NCI-H2107 (cell line): Measurements from ENCODE around the gene DVL2.
"Not testable (repeated sequence)": the region's sequence is repeated elsewhere in the genome, so short reads cannot be mapped to it uniquely, and the experiment has no call there.

Source experiments
- DNase-seq: peaks from one replicate; lab custom pipeline; 2025; lab: John Stamatoyannopoulos, UW

Gene DVL2

GRCh38 chr17:7196651-7197401 is 37.5 kb downstream of the DVL2 start:
- no peak for DNase-seq

DNA sequence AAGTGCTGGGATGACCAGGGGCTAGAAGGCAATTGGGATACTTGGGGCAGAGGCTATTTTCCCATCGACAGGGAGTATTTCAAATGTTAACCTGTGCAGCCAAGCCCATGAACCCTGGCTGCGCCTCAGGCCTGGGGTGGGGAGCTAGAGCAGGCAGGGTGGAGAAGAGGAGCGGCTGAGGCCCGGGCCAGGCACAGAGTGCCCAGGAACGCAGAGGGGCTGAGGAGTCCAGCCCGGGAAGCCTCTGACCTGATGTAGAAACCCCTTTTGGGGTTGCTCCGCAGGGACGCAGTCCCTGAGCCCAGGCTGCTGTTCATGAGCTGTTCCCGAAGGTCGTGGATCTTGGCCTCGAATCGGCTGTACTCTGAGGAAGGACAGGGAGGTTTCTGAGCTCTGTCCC is 38.3 kb downstream of the DVL2 start:
- no peak for DNase-seq

GRCh38 chr17:7192271-7192937 is 41.9 kb downstream of the DVL2 start:
- no peak for DNase-seq

- DNase-seq, result no peak
Measured at GRCh38 chr17:7191571-7192270, 42.6 kb downstream of the DVL2 start.

DNA sequence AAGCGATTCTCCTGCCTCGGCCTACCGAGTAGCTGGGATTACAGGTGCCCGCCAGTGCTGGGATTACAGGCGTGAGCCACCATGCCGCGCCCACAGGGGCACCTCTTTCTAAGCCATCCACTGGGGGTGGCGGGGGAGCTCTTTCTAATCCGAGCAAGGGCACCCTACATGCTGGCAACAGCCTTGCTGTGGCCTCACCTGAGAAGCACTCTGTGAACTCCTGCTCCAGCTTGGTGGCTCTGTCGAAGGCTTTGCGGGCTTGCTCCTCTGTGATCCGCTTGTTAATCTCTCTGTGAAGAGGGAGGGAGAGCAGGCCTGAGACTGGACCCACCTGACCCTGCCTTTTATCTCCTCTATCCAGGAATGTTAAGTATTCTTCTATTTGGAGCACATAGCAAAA is 43.2 kb downstream of the DVL2 start:
- DNase-seq, result no peak

- DNase-seq, result no peak
Measured at GRCh38 chr17:7190276-7190917, 43.9 kb downstream of the DVL2 start.

- no peak for DNase-seq
Measured at GRCh38 chr17:7186241-7186640, 48.1 kb downstream of the DVL2 start.

GRCh38 chr17:7184647-7185046 is 49.7 kb downstream of the DVL2 start:
- DNase-seq, result no peak

GRCh38 chr17:7184091-7184488 is 50.2 kb downstream of the DVL2 start:
- DNase-seq, result no peak

DNA sequence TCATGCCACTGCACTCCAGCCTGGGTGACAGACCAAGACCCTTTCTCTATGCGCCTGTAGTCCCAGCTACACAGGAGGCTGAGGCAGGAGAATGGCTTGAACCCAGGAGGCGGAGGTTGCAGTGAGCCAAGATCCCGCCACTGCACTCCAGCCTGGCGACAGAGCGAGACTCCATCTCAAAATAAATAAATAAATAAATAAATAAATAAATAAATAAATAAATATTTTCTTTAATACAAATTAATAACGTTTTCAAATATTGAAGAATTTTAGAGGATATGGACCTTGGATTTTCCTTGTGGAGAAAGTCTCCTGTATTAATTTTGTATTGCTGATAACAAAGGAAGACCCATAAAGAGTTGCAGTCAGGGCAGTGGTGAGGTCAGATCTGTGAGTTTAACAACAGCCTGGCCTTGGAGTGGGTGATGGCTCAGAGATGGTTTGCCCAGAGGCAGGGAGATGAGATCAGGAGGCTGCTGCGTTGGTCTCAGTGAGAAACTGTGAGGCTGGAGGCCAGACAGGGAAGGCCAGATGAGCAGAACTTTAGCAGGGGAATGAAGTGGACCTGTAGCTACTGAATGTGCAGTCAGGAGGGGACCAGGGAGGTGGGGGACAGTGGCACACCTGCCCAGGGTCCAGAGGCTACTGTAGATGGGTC is 50.8 kb downstream of the DVL2 start:
- DNase-seq, result no peak

- DNase-seq, result not testable (repeated sequence)
Measured at GRCh38 chr17:7182101-7182500, 52.2 kb downstream of the DVL2 start.

DNA sequence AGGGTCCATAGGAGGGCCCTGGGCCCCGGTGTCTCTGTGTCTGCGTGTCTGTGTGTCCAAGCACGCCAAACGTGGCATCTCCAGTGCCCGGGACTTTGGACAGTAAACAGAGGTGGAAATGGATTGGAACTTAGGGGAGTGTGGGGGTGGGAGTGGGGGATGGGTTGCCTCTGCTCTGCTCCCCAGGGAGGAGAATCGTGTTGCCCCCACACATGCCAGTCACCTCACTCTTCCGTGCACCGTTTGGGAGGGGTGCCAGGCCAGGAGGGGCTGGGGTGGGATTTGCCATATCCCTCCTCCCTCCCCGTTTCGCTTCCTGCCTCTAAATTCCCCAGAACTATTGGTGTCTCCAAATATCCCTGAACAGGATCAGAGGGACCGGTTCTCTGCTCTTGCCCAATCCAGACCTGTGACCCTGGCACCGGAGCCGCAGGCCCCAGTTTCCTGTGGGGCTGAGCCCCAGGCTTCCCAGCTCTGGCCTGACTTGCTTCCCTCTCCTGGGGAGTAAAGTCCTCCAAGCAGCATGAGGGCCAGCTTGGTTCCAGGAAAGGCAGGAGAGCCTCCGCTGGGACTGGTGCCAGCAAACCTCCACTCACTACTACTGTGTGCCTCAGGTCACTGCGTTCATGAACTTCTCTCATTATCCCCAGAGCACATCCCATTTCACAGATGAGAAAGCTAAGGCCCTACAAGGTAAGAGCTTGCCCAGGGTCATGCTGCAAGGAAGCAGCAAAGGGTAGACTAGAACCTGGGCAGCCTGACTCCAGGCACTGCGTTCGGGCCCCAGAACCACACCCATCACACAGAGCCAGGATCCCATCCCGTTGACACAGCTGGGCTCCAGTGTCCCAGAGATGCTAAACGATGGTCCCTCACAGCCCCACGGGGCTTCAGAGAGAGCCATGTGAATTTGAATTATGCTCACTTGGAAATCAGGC is 54.7 kb downstream of the DVL2 start, which contains the start of gene ASGR1:
TSS of gene ASGR1 (minus strand) at position 54 of the 938 bp plus-strand sequence. CDS start 807 bp downstream, outside the sequence.
- no peak for DNase-seq

GRCh38 chr17:7178973-7179316 is 55.4 kb downstream of the DVL2 start:
- no peak for DNase-seq

DNA sequence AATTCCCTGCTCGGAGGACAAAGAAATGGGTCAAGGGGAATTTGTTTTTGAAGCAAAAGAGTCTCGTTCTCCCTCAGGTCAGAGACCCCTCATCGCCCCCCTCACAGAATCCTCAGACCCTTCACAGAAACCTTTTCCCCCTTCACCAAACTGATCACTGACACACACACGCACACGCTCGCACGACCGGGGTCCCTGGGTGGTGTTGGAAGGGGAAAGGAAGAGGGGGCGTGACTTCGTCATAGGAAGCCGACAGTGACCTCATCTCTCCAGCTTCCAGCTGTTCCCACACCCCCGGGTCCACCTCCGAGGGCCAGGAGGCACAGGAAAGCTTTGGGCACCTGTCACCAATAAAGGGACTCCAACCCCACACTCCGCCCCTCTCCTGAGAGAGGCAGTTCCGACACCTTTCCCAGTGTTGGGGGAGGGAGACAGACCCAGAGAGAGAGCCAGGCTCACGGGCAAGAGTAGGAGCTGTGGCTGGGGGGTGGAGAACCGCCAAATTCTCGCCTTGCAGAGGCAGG is 56.3 kb downstream of the DVL2 start:
- peak; percentile 17 for DNase-seq

- DNase-seq, result no peak
Measured at GRCh38 chr17:7177191-7177953, 56.9 kb downstream of the DVL2 start.

DNA sequence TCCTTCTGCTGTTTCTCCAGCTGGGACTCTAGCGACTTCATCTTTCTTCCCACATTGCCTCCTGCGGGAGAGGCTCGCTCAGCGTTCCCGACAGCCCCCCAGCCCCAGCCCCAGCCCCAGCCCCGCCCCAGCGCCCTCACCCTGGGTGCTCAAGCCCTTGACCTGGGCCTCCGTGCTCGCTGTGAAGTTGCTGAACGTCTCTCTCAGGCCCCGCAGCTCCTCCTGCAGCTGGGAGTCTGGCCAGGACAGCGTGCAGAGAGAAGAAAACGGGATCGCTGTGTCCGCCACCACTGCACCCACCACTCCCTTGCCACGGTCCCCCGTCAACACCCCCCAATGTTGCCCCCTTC is 57.5 kb downstream of the DVL2 start:
- no peak for DNase-seq

DNA sequence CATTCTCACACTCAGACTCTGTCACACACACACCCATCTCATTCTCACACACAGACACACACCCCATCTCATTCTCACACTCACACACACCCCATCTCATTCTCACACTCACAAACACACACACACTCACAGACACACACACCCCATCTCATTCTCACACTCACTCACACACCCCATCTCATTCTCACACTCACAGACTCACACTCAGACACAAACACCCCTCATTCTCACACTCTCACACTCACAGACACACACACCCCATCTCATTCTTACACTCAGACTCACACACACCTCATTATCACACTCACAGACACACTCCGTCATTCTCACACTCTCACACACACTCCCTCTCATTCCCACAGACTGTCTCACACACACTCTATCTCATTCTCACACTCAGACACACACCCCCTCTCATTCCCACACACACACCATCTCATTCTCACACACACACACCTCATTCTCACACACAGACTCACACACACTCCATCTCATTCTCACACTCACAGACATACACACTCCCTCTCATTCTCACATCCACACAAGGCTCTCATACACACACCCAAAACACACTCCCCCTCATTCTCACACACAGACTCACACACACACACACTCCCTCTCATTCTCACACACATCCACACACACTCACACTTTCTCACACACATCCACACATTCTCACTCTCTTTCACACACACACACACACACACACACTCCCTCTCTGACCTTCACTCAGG is 58.0 kb downstream of the DVL2 start:
- no peak for DNase-seq
